ENCODE data around the gene GIT1.

The GIT1 gene

GRCh38 chr17:29588017-29588561, 1.4 kb downstream of the GIT1 start:
- Histone ChIP-seq H3K4me2 (ENCODE audit: low read length) (peak overlapping the region; percentile 85), H3K79me2 (peaks cover 35% of the 10 kb centered on the region), H3K9me3 (ENCODE audit: control insufficient read depth, low read length) (no peaks in the 10 kb centered on the region), H3K36me3 (ENCODE audit: control insufficient read depth, insufficient read depth, low read length) (no peaks in the 10 kb centered on the region), H3K27me3 (ENCODE audit: control insufficient read depth, insufficient read depth, low read length) (no peaks in the 10 kb centered on the region), H3K4me3 (ENCODE audit: low read depth, low read length) (peak overlapping the region; percentile 81), H3K27ac (peak overlapping the region; percentile 58), H3K9ac (peak overlapping the region; percentile 49), H3K4me1 (peaks cover 27% of the 10 kb centered on the region), H2AFZ (peak overlapping the region; percentile 67)
- TF ChIP-seq, protein P1, sequence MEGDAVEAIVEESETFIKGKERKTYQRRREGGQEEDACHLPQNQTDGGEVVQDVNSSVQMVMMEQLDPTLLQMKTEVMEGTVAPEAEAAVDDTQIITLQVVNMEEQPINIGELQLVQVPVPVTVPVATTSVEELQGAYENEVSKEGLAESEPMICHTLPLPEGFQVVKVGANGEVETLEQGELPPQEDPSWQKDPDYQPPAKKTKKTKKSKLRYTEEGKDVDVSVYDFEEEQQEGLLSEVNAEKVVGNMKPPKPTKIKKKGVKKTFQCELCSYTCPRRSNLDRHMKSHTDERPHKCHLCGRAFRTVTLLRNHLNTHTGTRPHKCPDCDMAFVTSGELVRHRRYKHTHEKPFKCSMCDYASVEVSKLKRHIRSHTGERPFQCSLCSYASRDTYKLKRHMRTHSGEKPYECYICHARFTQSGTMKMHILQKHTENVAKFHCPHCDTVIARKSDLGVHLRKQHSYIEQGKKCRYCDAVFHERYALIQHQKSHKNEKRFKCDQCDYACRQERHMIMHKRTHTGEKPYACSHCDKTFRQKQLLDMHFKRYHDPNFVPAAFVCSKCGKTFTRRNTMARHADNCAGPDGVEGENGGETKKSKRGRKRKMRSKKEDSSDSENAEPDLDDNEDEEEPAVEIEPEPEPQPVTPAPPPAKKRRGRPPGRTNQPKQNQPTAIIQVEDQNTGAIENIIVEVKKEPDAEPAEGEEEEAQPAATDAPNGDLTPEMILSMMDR (IDR thresholded peaks at IDR 0.05) = no peak

DNA sequence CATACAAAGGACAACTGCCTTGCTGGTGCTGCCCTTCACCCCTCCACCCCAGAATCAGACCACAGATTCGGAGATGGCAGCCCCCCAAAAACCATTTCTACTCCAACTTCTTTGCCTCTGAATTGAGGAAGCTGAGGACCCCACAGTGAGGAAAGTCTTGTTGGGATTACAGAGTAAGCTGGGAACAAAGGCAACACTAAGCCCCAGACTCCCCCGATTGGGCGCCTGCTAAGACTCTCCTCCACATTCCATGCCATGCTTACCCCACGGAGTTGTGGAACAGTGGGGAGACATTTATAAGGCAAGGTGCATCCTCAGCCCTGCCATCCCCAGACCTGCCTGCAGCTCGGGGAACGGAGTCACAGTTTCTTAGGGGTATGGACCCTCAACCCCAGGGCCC, 1.9 kb downstream of the GIT1 start:
- TF ChIP-seq, protein P1 (IDR thresholded peaks at IDR 0.05) = no peak
- no peak overlapping the region for H3K9ac ChIP-seq
- H3K4me3 ChIP-seq (ENCODE audit: low read depth, low read length) = no peak overlapping the region
- H2AFZ ChIP-seq = no peak overlapping the region
- H3K79me2 ChIP-seq = peaks cover 35% of the 10 kb centered on the region
- H3K4me2 ChIP-seq (ENCODE audit: low read length) = peak overlapping the region; percentile 85
- H3K36me3 ChIP-seq (ENCODE audit: control insufficient read depth, insufficient read depth, low read length) = no peaks in the 10 kb centered on the region
- no peaks in the 10 kb centered on the region for H3K27me3 ChIP-seq (ENCODE audit: control insufficient read depth, insufficient read depth, low read length)
- H3K4me1 ChIP-seq = peaks cover 25% of the 10 kb centered on the region
- no peaks in the 10 kb centered on the region for H3K9me3 ChIP-seq (ENCODE audit: control insufficient read depth, low read length)
- peak overlapping the region; percentile 58 for H3K27ac ChIP-seq

- Histone ChIP-seq H2AFZ (no peak overlapping the region), H3K4me1 (peaks cover 19% of the 10 kb centered on the region), H3K4me2 (ENCODE audit: low read length) (no peak overlapping the region), H3K79me2 (peaks cover 35% of the 10 kb centered on the region), H3K36me3 (ENCODE audit: control insufficient read depth, insufficient read depth, low read length) (no peaks in the 10 kb centered on the region), H3K9me3 (ENCODE audit: control insufficient read depth, low read length) (no peaks in the 10 kb centered on the region), H3K27me3 (ENCODE audit: control insufficient read depth, insufficient read depth, low read length) (no peaks in the 10 kb centered on the region), H3K9ac (no peak overlapping the region), H3K4me3 (ENCODE audit: low read depth, low read length) (no peak overlapping the region), H3K27ac (peak overlapping the region; percentile 20)
- TF ChIP-seq, protein P1 (IDR thresholded peaks at IDR 0.05) = no peak
Observed at GRCh38 chr17:29586676-29587469, 2.6 kb downstream of the GIT1 start.

DNA sequence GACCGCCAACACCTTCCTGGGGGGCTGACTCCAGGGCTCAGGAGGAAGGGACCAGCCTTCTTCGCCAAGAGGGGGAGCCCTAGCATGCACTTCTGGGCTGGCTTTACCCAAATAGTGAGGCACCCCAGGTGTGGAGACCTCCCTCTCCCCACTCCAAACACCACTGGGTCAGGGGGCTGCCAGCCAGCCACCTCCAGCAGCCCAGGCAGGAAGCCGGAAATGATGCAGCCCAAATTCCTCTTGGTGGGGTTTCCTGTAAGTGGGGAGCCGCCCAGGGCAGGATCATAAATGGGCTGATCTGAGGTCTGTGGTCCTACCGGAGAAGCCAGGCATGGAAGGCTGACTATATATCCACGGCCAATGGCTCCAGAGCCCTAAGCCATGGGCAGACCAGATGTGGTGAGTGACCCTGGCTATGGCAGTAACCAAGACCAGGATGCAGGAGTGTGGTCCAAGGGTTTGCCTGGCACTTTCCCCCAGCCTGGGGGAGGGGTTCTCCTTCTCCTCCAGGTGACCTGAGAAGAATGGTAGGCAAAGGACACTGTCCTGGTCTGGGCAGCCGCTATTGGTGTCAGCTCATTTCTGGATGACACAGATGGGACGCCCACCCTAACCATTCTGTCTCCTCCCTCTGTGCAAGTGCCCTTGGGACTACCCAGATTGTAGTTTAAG, 4.2 kb downstream of the GIT1 start:
- peak overlapping the region; percentile 25 for H3K4me3 ChIP-seq (ENCODE audit: low read depth, low read length)

More for the DNA sequence above, 4.2 kb downstream of the GIT1 start:
- Histone ChIP-seq H2AFZ (no peak overlapping the region), H3K9ac (no peak overlapping the region), H3K4me2 (ENCODE audit: low read length) (no peak overlapping the region), H3K36me3 (ENCODE audit: control insufficient read depth, insufficient read depth, low read length) (no peaks in the 10 kb centered on the region), H3K27ac (peak overlapping the region; percentile 65), H3K27me3 (ENCODE audit: control insufficient read depth, insufficient read depth, low read length) (no peaks in the 10 kb centered on the region), H3K9me3 (ENCODE audit: control insufficient read depth, low read length) (no peaks in the 10 kb centered on the region), H3K4me1 (peaks cover 11% of the 10 kb centered on the region), H3K79me2 (peaks cover 35% of the 10 kb centered on the region)
- TF ChIP-seq, protein P1 (IDR thresholded peaks at IDR 0.05) = no peak
